GM12873 (cell line): Measurements from ENCODE around the gene DOLPP1.

Experiments
- CTCF ChIP-seq: IDR thresholded peaks from 2 replicates; pipeline ENCODE4 v1.5.1; 2012; ENCODE audit warnings: low read depth, mild to moderate bottlenecking, moderate library complexity, low read length, control low read depth; ENCODE audit not compliant: insufficient read depth; ENCODE audit errors: missing control alignments

DOLPP1 gene

GRCh38 chr9:129058965-129059795 lies 21.7 kb upstream of the DOLPP1 start:
- TF ChIP-seq CTCF = no peak

- TF ChIP-seq CTCF = no peak
Measured at GRCh38 chr9:129059796-129060785, 20.8 kb upstream of the DOLPP1 start.

GRCh38 chr9:129060991-129061390 lies 19.9 kb upstream of the DOLPP1 start:
- no peak for TF ChIP-seq CTCF

- no peak for TF ChIP-seq CTCF
Measured at GRCh38 chr9:129063061-129063460, 17.9 kb upstream of the DOLPP1 start.

GRCh38 chr9:129064499-129064908 lies 16.4 kb upstream of the DOLPP1 start:
- TF ChIP-seq CTCF = no peak

- TF ChIP-seq CTCF = no peak
Measured at GRCh38 chr9:129068110-129068509, 12.8 kb upstream of the DOLPP1 start.
